Chondrocyte (in vitro differentiated cells): Measurements from ENCODE around the gene EXOSC6. TPM values are rescaled to one million over a fixed set of nuclear protein-coding genes. Genes with fewer than 3 reads are reported as not detected.
"Not testable (repeated sequence)": the region's sequence is repeated elsewhere in the genome, so short reads cannot be mapped to it uniquely, and the experiment has no call there.

ENCODE experiments used
- DNase-seq: peaks from one replicate; pipeline ENCODE4 v3.0.0; 2021; ENCODE audit warnings: mixed read lengths, low spot score
- H3K27ac Mint-ChIP-seq: one replicate; pipeline ENCODE4 v1.8.0; 2021; ENCODE audit warnings: mild to moderate bottlenecking, moderate library complexity, mixed read lengths; ENCODE audit not compliant: unreplicated experiment
- H3K27me3 Mint-ChIP-seq: 2 replicates; pipeline ENCODE4 v1.8.0; 2021; ENCODE audit warnings: low read depth, mixed read lengths
- H3K36me3 Mint-ChIP-seq: 2 replicates; pipeline ENCODE4 v1.8.0; 2021; ENCODE audit warnings: low read depth, mixed read lengths
- H3K4me1 Mint-ChIP-seq: 2 replicates; pipeline ENCODE4 v1.8.0; 2021; ENCODE audit warnings: low read depth, mild to moderate bottlenecking, mixed read lengths
- H3K4me3 Mint-ChIP-seq: one replicate; pipeline ENCODE4 v1.8.0; 2021; ENCODE audit warnings: mild to moderate bottlenecking, moderate library complexity, mixed read lengths; ENCODE audit not compliant: unreplicated experiment
- H3K9me3 Mint-ChIP-seq: 2 replicates; pipeline ENCODE4 v1.8.0; 2021; ENCODE audit warnings: low read depth, mixed read lengths
- CTCF ChIP-seq: fragments of 200-600 bp; sonication (generic); IDR thresholded peaks from 2 replicates; pipeline ENCODE4 v1.5.0; 2021; ENCODE audit warnings: antibody characterized with exemption, mild to moderate bottlenecking, moderate library complexity
- total RNA-seq: library from RNA; stranded (reverse); gene quantifications from 3 replicates; pipeline ENCODE4 v1.2.1, GENCODE V29; 2021

The EXOSC6 gene
- total RNA-seq, 1 donor from 2014 or later: 66.6 TPM

GRCh38 chr16:70271696-70272095 lies 20.0 kb upstream of the EXOSC6 start:
- Mint-ChIP-seq H3K36me3 (peaks cover 43% of the 10 kb centered on the region), H3K27me3 (no peaks in the 10 kb centered on the region), H3K4me1 (peaks cover 3% of the 10 kb centered on the region), H3K9me3 (no peaks in the 10 kb centered on the region), H3K4me3 (no peak overlapping the region), H3K27ac (no peak overlapping the region)
- no peak for TF ChIP-seq CTCF
- DNase-seq: peak; percentile 55

- no peaks in the 10 kb centered on the region for H3K4me1 Mint-ChIP-seq
- DNase-seq: no peak
- H3K9me3 Mint-ChIP-seq: no peaks in the 10 kb centered on the region
- no peak overlapping the region for H3K4me3 Mint-ChIP-seq
- H3K27ac Mint-ChIP-seq: no peak overlapping the region
- H3K36me3 Mint-ChIP-seq: peaks cover 43% of the 10 kb centered on the region
- no peaks in the 10 kb centered on the region for H3K27me3 Mint-ChIP-seq
- no peak for TF ChIP-seq CTCF
Observed at GRCh38 chr16:70270176-70270575, 18.4 kb upstream of the EXOSC6 start.

- Mint-ChIP-seq H3K27me3 (no peaks in the 10 kb centered on the region), H3K9me3 (no peaks in the 10 kb centered on the region), H3K4me1 (no peaks in the 10 kb centered on the region), H3K27ac (peak overlapping the region; percentile 45), H3K4me3 (no peak overlapping the region), H3K36me3 (peaks cover 47% of the 10 kb centered on the region)
- TF ChIP-seq CTCF: no peak
- DNase-seq: peak; percentile 46
Observed at GRCh38 chr16:70269471-70269870, 17.7 kb upstream of the EXOSC6 start.

GRCh38 chr16:70267922-70268321 lies 16.2 kb upstream of the EXOSC6 start:
- H3K9me3 Mint-ChIP-seq, H3K27me3 Mint-ChIP-seq, DNase-seq, H3K4me1 Mint-ChIP-seq, H3K4me3 Mint-ChIP-seq: not testable (repeated sequence)
- Mint-ChIP-seq H3K36me3 (peaks cover 45% of the 10 kb centered on the region), H3K27ac (peak overlapping the region; percentile 51)

- peak; percentile 78 for TF ChIP-seq CTCF
- Mint-ChIP-seq H3K4me3 (no peak overlapping the region), H3K4me1 (no peaks in the 10 kb centered on the region), H3K9me3 (no peaks in the 10 kb centered on the region), H3K27me3 (no peaks in the 10 kb centered on the region), H3K27ac (peak overlapping the region; percentile 51), H3K36me3 (peaks cover 45% of the 10 kb centered on the region)
- DNase-seq: peak; percentile 27
Observed at GRCh38 chr16:70267516-70267915, 15.8 kb upstream of the EXOSC6 start.

GRCh38 chr16:70259903-70260302 lies 8.2 kb upstream of the EXOSC6 start:
- H3K36me3 Mint-ChIP-seq: peaks cover 47% of the 10 kb centered on the region
- not testable (repeated sequence) for H3K27me3 Mint-ChIP-seq, DNase-seq, H3K27ac Mint-ChIP-seq, H3K4me3 Mint-ChIP-seq, H3K9me3 Mint-ChIP-seq, H3K4me1 Mint-ChIP-seq
